Natural killer cell (primary cell): ENCODE results near the gene ADAP1. TPM values are rescaled to one million over a fixed set of nuclear protein-coding genes. Genes with fewer than 3 reads are reported as not detected.
"Not testable (repeated sequence)": the region's sequence is repeated elsewhere in the genome, so short reads cannot be mapped to it uniquely, and the experiment has no call there.

Experiments used
- ATAC-seq, 3 donors: fragments of 150-1000 bp in 2 of 3; fragments of 200-7000 bp in 1 of 3; cut with Tn5 transposase; 1 replicate in 1 of 3; 2 replicates in 2 of 3; pipeline ENCODE4 v1.10.0; 2021; ENCODE audit warnings: mild to moderate bottlenecking in 2 of 3, moderate library complexity in 2 of 3
- DNase-seq, 2 donors: peaks; one replicate each; pipeline versions ENCODE4 v3.0.0 to v3.0.0-alpha.2; 2013 to 2021; ENCODE audit warnings: mixed read lengths in 1 of 2
- H3K27ac ChIP-seq: one replicate; pipeline ENCODE4 v1.5.1; 2013; ENCODE audit warnings: mild to moderate bottlenecking, low read length
- H3K27me3 ChIP-seq: one replicate; pipeline ENCODE4 v1.6.1; 2013; ENCODE audit warnings: low read length; ENCODE audit not compliant: control insufficient read depth, insufficient read depth
- H3K36me3 ChIP-seq: one replicate; pipeline ENCODE4 v1.6.1; 2013; ENCODE audit warnings: low read length; ENCODE audit not compliant: control insufficient read depth, insufficient read depth
- H3K4me1 ChIP-seq: one replicate; pipeline ENCODE4 v1.6.1; 2013; ENCODE audit warnings: low read length; ENCODE audit not compliant: control insufficient read depth, insufficient read depth
- H3K4me3 ChIP-seq: one replicate; pipeline ENCODE4 v1.5.1; 2013; ENCODE audit warnings: low read length
- H3K9me3 ChIP-seq: one replicate; pipeline ENCODE4 v1.6.1; 2013; ENCODE audit warnings: low read length; ENCODE audit not compliant: control insufficient read depth, insufficient read depth
- H3K27ac Mint-ChIP-seq, 2 donors: one replicate each; pipeline ENCODE4 v1.8.0; 2022; ENCODE audit warnings: mild to moderate bottlenecking in 2 of 2, mixed read lengths in 2 of 2, moderate library complexity in 1 of 2
- H3K27me3 Mint-ChIP-seq, 2 donors: one replicate each; pipeline ENCODE4 v1.8.0; 2022; ENCODE audit warnings: low read depth in 2 of 2, mixed read lengths in 2 of 2
- H3K36me3 Mint-ChIP-seq: one replicate; pipeline ENCODE4 v1.8.0; 2022; ENCODE audit warnings: mixed read lengths
- H3K4me1 Mint-ChIP-seq, 2 donors: one replicate each; pipeline ENCODE4 v1.8.0; 2022; ENCODE audit warnings: mixed read lengths in 2 of 2
- H3K4me3 Mint-ChIP-seq: one replicate; pipeline ENCODE4 v1.8.0; 2022; ENCODE audit warnings: mild to moderate bottlenecking, moderate library complexity, mixed read lengths
- H3K9me3 Mint-ChIP-seq, 2 donors: one replicate each; pipeline ENCODE4 v1.8.0; 2022; ENCODE audit warnings: mixed read lengths in 2 of 2
- CTCF ChIP-seq: fragments of 200-600 bp; IDR thresholded peaks from one replicate; pipeline ENCODE4 v1.8.0; 2022; ENCODE audit warnings: antibody characterized with exemption
- WGBS: methylation state at CpG from one replicate; pipeline ENCODE4 v1.1.7; 2013; ENCODE audit warnings: missing lambda C conversion rate; ENCODE audit not compliant: insufficient coverage; 5-methylcytosine and 5-hydroxymethylcytosine counted together
- intact Hi-C: fragments of 100-400 bp; cut with micrococcal nuclease; formaldehyde crosslinking; loops from one replicate; pipeline ENCODE4 v1.14.2; 2022
- total RNA-seq, 4 donors: library from RNA; stranded (reverse); fragments of 120-200 nt in 1 of 4; gene quantifications; one replicate each; pipeline versions ENCODE4 v1.2.3 to v1.2.4, GENCODE V29; 2013 to 2022

Gene ADAP1
- total RNA-seq: 100 to 1,000 TPM in 1 of 3 donors, 10 to 100 TPM in 2; 87.2 to 117 (median 89.2) TPM
- total RNA-seq (2013): 45.5 TPM

GRCh38 chr7:954330-955238, at the start of gene ADAP1:
Gene ADAP1, minus strand, starts transcription at chr7:954680. Its CDS starts 203 bp downstream, at chr7:954477.
- no peaks in the 10 kb centered on the region for H3K9me3 ChIP-seq
- Mint-ChIP-seq H3K36me3 (no peaks in the 10 kb centered on the region), H3K27ac (peak within 1 kb of the TSS; percentile 26 to 65), H3K27me3 (no peaks in the 10 kb centered on the region), H3K4me1 (peaks cover 11 to 20% of the 10 kb centered on the region in 2 donors), H3K4me3 (peak within 1 kb of the TSS; percentile 84), H3K9me3 (no peaks in the 10 kb centered on the region)
- WGBS: 9% methylated on average over 115 of the region's 115 CpGs
- H3K27ac ChIP-seq: peak within 1 kb of the TSS; percentile 41
- DNase-seq (peak; percentile 69 to 83), ATAC-seq (peak; percentile 83 to 84 (median 83))
- H3K4me1 ChIP-seq: peaks cover 56% of the 10 kb centered on the region
- no peaks in the 10 kb centered on the region for H3K27me3 ChIP-seq
- peak; percentile 33 for TF ChIP-seq CTCF
- H3K4me3 ChIP-seq: peak within 1 kb of the TSS; percentile 33
- intact Hi-C loops: loop anchor here (1.0 to 2.0 kb wide), 2 partner anchors 30 to 46 kb away; no protein-coding TSS in a partner anchor
- H3K36me3 ChIP-seq: no peaks in the 10 kb centered on the region

GRCh38 chr7:1002445-1002844, 48.0 kb upstream of the ADAP1 start:
- 94% methylated on average over 2 of the region's 7 CpGs for WGBS
- H3K9me3 Mint-ChIP-seq, H3K27me3 Mint-ChIP-seq, H3K36me3 Mint-ChIP-seq, H3K27me3 ChIP-seq, H3K36me3 ChIP-seq, DNase-seq, H3K4me3 Mint-ChIP-seq, H3K9me3 ChIP-seq, ATAC-seq, H3K27ac Mint-ChIP-seq, intact Hi-C loops, H3K4me3 ChIP-seq, H3K27ac ChIP-seq, H3K4me1 ChIP-seq: not testable (repeated sequence)
- peaks cover 4 to 15% of the 10 kb centered on the region in 2 donors for H3K4me1 Mint-ChIP-seq

- ATAC-seq, H3K27ac ChIP-seq, DNase-seq, H3K27me3 ChIP-seq, H3K4me3 Mint-ChIP-seq, H3K9me3 ChIP-seq, H3K36me3 ChIP-seq, H3K36me3 Mint-ChIP-seq, H3K9me3 Mint-ChIP-seq, H3K4me3 ChIP-seq, H3K27ac Mint-ChIP-seq, H3K27me3 Mint-ChIP-seq, H3K4me1 ChIP-seq, intact Hi-C loops: not testable (repeated sequence)
- peaks cover 4 to 15% of the 10 kb centered on the region in 2 donors for H3K4me1 Mint-ChIP-seq
- WGBS: 83% methylated on average over 3 of the region's 4 CpGs
Measured at GRCh38 chr7:1002026-1002425, 47.5 kb upstream of the ADAP1 start.

- H3K9me3 Mint-ChIP-seq, H3K4me3 ChIP-seq, H3K36me3 ChIP-seq, H3K36me3 Mint-ChIP-seq, H3K27ac ChIP-seq, H3K27me3 ChIP-seq, H3K9me3 ChIP-seq, H3K27me3 Mint-ChIP-seq, intact Hi-C loops, DNase-seq, H3K4me3 Mint-ChIP-seq: not testable (repeated sequence)
- peaks cover 15% of the 10 kb centered on the region for H3K4me1 ChIP-seq
- Mint-ChIP-seq H3K27ac (peak overlapping the region; percentile 16 to 77), H3K4me1 (peaks cover 4 to 14% of the 10 kb centered on the region in 2 donors)
- WGBS: 81% methylated on average over 14 of the region's 14 CpGs
- ATAC-seq: peak; percentile 31 to 72 (median 68)
Measured at GRCh38 chr7:1001069-1001770, 46.7 kb upstream of the ADAP1 start.
